T-helper 2 cell treated with Interferon-gamma antibody and Interleukin-4, amounts not matched to agents 100 ng/mL and 5 ng/mL, for 36 hours (primary cell): Measurements from ENCODE around the gene PLCXD1. TPM values are rescaled to one million over a fixed set of nuclear protein-coding genes. Genes with fewer than 3 reads are reported as not detected.
"Not testable (repeated sequence)": the region's sequence is repeated elsewhere in the genome, so short reads cannot be mapped to it uniquely, and the experiment has no call there.

Source experiments
- intact Hi-C: fragments of 100-400 bp; cut with micrococcal nuclease; formaldehyde crosslinking; loops from one replicate; pipeline ENCODE4 v1.15.1; 2023
- total RNA-seq: library from RNA; stranded (reverse); gene quantifications from 2 replicates; pipeline ENCODE4 v1.2.3, GENCODE V29; 2022

PLCXD1 gene
- total RNA-seq, 1 donor from 2014 or later: 61.2 TPM

GRCh38 chrX:291411-291901 lies 10.3 kb downstream of the PLCXD1 start:
- intact Hi-C loops: no loop called here

- intact Hi-C loops: no loop called here
Measured at GRCh38 chrX:292900-293897, 12.0 kb downstream of the PLCXD1 start.

GRCh38 chrX:295136-295535 lies 14.0 kb downstream of the PLCXD1 start:
- intact Hi-C loops: no loop called here

GRCh38 chrX:298993-299392 lies 17.8 kb downstream of the PLCXD1 start:
- intact Hi-C loops: no loop called here

GRCh38 chrX:300334-300733 lies 19.2 kb downstream of the PLCXD1 start:
- intact Hi-C loops: no loop called here

GRCh38 chrX:302975-303374 lies 21.8 kb downstream of the PLCXD1 start:
- intact Hi-C loops: no loop called here

- intact Hi-C loops: not testable (repeated sequence)
Measured at GRCh38 chrX:305781-306613, 24.8 kb downstream of the PLCXD1 start.

GRCh38 chrX:306614-307251 lies 25.6 kb downstream of the PLCXD1 start:
- intact Hi-C loops: not testable (repeated sequence)

- intact Hi-C loops: no loop called here
Measured at GRCh38 chrX:307261-308111, 26.3 kb downstream of the PLCXD1 start.

GRCh38 chrX:308821-309520 lies 27.8 kb downstream of the PLCXD1 start:
- intact Hi-C loops: no loop called here

GRCh38 chrX:310621-311155 lies 29.5 kb downstream of the PLCXD1 start:
- intact Hi-C loops: no loop called here

- intact Hi-C loops: no loop called here
Measured at GRCh38 chrX:311156-312129, 30.3 kb downstream of the PLCXD1 start.

- intact Hi-C loops: no loop called here
Measured at GRCh38 chrX:312621-313331, 31.6 kb downstream of the PLCXD1 start.

GRCh38 chrX:313546-313945 lies 32.4 kb downstream of the PLCXD1 start:
- intact Hi-C loops: no loop called here

GRCh38 chrX:314049-314448 lies 32.9 kb downstream of the PLCXD1 start:
- intact Hi-C loops: no loop called here

- intact Hi-C loops: no loop called here
Measured at GRCh38 chrX:314781-315595, 33.8 kb downstream of the PLCXD1 start.
